Erythroblast (primary cell): Measurements from ENCODE around the gene SCYL1.

Source experiments
- GATA1 ChIP-seq: IDR thresholded peaks from 2 replicates; pipeline ENCODE4 v1.6.1; 2011; ENCODE audit warnings: low read depth, mild to moderate bottlenecking, control low read depth, low read length, moderate library complexity
- POLR2A ChIP-seq: IDR thresholded peaks from 2 replicates; pipeline ENCODE4 v1.6.1; 2011; ENCODE audit warnings: mild to moderate bottlenecking, low read length

DNA sequence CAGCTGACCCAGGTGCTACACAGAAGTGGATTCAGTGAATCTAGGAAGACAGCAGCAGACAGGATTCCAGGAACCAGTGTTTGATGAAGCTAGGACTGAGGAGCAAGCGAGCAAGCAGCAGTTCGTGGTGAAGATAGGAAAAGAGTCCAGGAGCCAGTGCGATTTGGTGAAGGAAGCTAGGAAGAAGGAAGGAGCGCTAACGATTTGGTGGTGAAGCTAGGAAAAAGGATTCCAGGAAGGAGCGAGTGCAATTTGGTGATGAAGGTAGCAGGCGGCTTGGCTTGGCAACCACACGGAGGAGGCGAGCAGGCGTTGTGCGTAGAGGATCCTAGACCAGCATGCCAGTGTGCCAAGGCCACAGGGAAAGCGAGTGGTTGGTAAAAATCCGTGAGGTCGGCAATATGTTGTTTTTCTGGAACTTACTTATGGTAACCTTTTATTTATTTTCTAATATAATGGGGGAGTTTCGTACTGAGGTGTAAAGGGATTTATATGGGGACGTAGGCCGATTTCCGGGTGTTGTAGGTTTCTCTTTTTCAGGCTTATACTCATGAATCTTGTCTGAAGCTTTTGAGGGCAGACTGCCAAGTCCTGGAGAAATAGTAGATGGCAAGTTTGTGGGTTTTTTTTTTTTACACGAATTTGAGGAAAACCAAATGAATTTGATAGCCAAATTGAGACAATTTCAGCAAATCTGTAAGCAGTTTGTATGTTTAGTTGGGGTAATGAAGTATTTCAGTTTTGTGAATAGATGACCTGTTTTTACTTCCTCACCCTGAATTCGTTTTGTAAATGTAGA, 24.3 kb upstream of the SCYL1 start:
- TF ChIP-seq POLR2A: peak; percentile 94
- TF ChIP-seq GATA1: no peak
